Measurements from ENCODE around the gene HEPACAM.

- TF ChIP-seq TAF1 (IDR thresholded peaks at IDR 0.05; ENCODE audit: borderline replicate concordance, low read depth, low read length) (no peak), POLR2AphosphoS5 (IDR thresholded peaks at IDR 0.05; ENCODE audit: low read depth, low read length) (no peak)
These were observed 48.2 kb downstream of the HEPACAM start for GRCh38 chr11:124887667-124888013.

Data from GM12892 (cell line).